K562 (cell line): ENCODE measurements around the gene CD248. TPM values are rescaled to one million over a fixed set of nuclear protein-coding genes. Genes with fewer than 3 reads are reported as not detected.
A peak's percentile ranks its signal among the peaks of the same experiment; 100 is the strongest.

Source experiments
- CHCHD3 ChIP-seq: fragments of 250-450 bp; sonication (Bioruptor Pico); IDR thresholded peaks from 2 replicates; pipeline ENCODE4 v2.1.2; 2022; ENCODE audit warnings: mild to moderate bottlenecking
- CREB3 ChIP-seq: fragments of 450-650 bp; conservative IDR thresholded peaks from 2 replicates; pipeline ENCODE4 v1.6.1; 2016; ENCODE audit warnings: missing genetic modification characterization, low read depth, mild to moderate bottlenecking, missing compliant biosample characterization, moderate library complexity
- ELK1 ChIP-seq: sonication (generic); formaldehyde crosslinking; IDR thresholded peaks from 2 replicates; pipeline ENCODE4 v1.8.1; 2022; ENCODE audit warnings: missing genetic modification reagents
- MAZ ChIP-seq, 2 experiments: fragments of 450-650 bp in 1 of 2; sonication (generic) in 1 of 2; formaldehyde crosslinking; IDR thresholded peaks in 1 of 2; conservative IDR thresholded peaks in 1 of 2; 2 replicates each; pipeline versions ENCODE4 v1.4.0 to v1.5.0; 2020; ENCODE audit warnings: mild to moderate bottlenecking in 1 of 2, missing genetic modification reagents in 1 of 2
- MEF2D ChIP-seq: conservative IDR thresholded peaks from 2 replicates; pipeline ENCODE4 v1.6.1; 2016; ENCODE audit warnings: low read depth, missing genetic modification characterization, missing compliant biosample characterization
- MIER1 ChIP-seq: fragments of 450-650 bp; IDR thresholded peaks from 2 replicates; pipeline ENCODE4 v1.6.1; 2016; ENCODE audit warnings: antibody characterized with exemption, mild to moderate bottlenecking, low read depth
- PHF20 ChIP-seq: fragments of 450-650 bp; IDR thresholded peaks from 2 replicates; pipeline ENCODE4 v1.6.1; 2018; ENCODE audit not compliant: partially characterized antibody
- POLR2AphosphoS2 ChIP-seq: IDR thresholded peaks from 2 replicates; pipeline ENCODE4 v1.6.1; 2012; ENCODE audit warnings: low read length, improper control_type of control experiment
- RAD21 ChIP-seq, 2 experiments: fragments of 250-450 bp in 1 of 2; fragments of 450-650 bp in 1 of 2; sonication (Bioruptor Pico) in 1 of 2; formaldehyde crosslinking in 1 of 2; IDR thresholded peaks in 1 of 2; conservative IDR thresholded peaks in 1 of 2; 2 replicates each; pipeline versions ENCODE4 v1.4.0 to v1.8.0; 2020 to 2022; ENCODE audit warnings: mild to moderate bottlenecking in 2 of 2, moderate library complexity in 1 of 2
- YBX1 ChIP-seq: fragments of 450-650 bp; IDR thresholded peaks from 2 replicates; pipeline ENCODE4 v1.7.1; 2016; ENCODE audit warnings: mild to moderate bottlenecking
- ZC3H8 ChIP-seq: fragments of 450-650 bp; IDR thresholded peaks from 2 replicates; pipeline ENCODE4 v1.6.1; 2017
- ZNF143 ChIP-seq: sonication (generic); formaldehyde crosslinking; IDR thresholded peaks from 2 replicates; pipeline ENCODE4 v1.9.0; 2022; ENCODE audit warnings: mild to moderate bottlenecking, missing genetic modification reagents
- polyA plus RNA-seq, 8 experiments: library from polyadenylated mRNA; depleted of rRNA in 4 of 8; stranded (reverse) in 5 of 8; unstranded in 3 of 8; fragments of >200 nt; fragmentation: Nextera tagmentation in 2 of 8; fragmentation: Illumina TruSeq in 1 of 8; extraction: Ambion mirVana in 2 of 8; extraction: Trizol in 1 of 8; gene quantifications; 2 replicates each; pipeline versions ENCODE4 v1.2.1 to v1.2.3, GENCODE V29; 2011 to 2014; ENCODE audit warnings: inconsistent platforms in 1 of 8, missing spikeins in 1 of 8
- total RNA-seq, 7 experiments: library from RNA; depleted of rRNA in 6 of 7; stranded (reverse); fragments of >200 nt in 6 of 7; fragmentation: Illumina TruSeq in 2 of 7; extraction: Trizol in 2 of 7; gene quantifications; 2 replicates each; pipeline versions ENCODE4 v1.2.1 to v1.2.3, GENCODE V29; 2011 to 2021; ENCODE audit warnings: low replicate concordance in 1 of 7
- TF ChIP-seq, protein P1 (sequence below): fragments of 450-650 bp; IDR thresholded peaks from 2 replicates; pipeline ENCODE4 v1.6.1; 2018; ENCODE audit not compliant: partially characterized antibody
- TF ChIP-seq, protein P2 (sequence below): fragments of 450-650 bp; IDR thresholded peaks from 2 replicates; pipeline ENCODE4 v1.6.1; 2017; ENCODE audit warnings: antibody characterized with exemption
- TF ChIP-seq, protein P3 (sequence below): conservative IDR thresholded peaks from 2 replicates; pipeline ENCODE4 v1.6.1; 2011; ENCODE audit warnings: low read depth, mild to moderate bottlenecking, low read length; ENCODE audit not compliant: control insufficient read depth

The CD248 gene
- total and polyA plus RNA-seq, 9 of the 15 experiments (the other 6 are each of a cell fraction or from before 2014, with no cell fraction given): 0.09 TPM; not detected in 8

GRCh38 chr11:66311965-66312548 is 4.8 kb downstream of the CD248 start (continued):
- no peak for TF ChIP-seq POLR2AphosphoS2
- TF ChIP-seq YBX1: no peak
- TF ChIP-seq RAD21 (CRISPR knock-in tag; conservative IDR thresholded peaks at IDR 0.05 in 1 of 2, IDR thresholded peaks at IDR 0.05 in 1 of 2): peak; percentile 99
- TF ChIP-seq ZC3H8: no peak
- no peak for TF ChIP-seq CHCHD3 (CRISPR knock-in tag)
- TF ChIP-seq CREB3 (tag): no peak
- TF ChIP-seq, protein P1, sequence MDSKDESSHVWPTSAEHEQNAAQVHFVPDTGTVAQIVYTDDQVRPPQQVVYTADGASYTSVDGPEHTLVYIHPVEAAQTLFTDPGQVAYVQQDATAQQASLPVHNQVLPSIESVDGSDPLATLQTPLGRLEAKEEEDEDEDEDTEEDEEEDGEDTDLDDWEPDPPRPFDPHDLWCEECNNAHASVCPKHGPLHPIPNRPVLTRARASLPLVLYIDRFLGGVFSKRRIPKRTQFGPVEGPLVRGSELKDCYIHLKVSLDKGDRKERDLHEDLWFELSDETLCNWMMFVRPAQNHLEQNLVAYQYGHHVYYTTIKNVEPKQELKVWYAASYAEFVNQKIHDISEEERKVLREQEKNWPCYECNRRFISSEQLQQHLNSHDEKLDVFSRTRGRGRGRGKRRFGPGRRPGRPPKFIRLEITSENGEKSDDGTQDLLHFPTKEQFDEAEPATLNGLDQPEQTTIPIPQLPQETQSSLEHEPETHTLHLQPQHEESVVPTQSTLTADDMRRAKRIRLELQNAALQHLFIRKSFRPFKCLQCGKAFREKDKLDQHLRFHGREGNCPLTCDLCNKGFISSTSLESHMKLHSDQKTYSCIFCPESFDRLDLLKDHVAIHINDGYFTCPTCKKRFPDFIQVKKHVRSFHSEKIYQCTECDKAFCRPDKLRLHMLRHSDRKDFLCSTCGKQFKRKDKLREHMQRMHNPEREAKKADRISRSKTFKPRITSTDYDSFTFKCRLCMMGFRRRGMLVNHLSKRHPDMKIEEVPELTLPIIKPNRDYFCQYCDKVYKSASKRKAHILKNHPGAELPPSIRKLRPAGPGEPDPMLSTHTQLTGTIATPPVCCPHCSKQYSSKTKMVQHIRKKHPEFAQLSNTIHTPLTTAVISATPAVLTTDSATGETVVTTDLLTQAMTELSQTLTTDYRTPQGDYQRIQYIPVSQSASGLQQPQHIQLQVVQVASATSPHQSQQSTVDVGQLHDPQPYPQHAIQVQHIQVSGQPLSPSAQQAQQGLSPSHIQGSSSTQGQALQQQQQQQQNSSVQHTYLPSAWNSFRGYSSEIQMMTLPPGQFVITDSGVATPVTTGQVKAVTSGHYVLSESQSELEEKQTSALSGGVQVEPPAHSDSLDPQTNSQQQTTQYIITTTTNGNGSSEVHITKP: no peak
- TF ChIP-seq ELK1: no peak
- no peak for TF ChIP-seq ZNF143 (CRISPR knock-in tag)
- TF ChIP-seq PHF20: peak; percentile 67
- TF ChIP-seq MIER1: peak; percentile 37; the same call in 1 of the 2 replicates
- no peak for TF ChIP-seq MEF2D (tag)
- TF ChIP-seq, protein P2, sequence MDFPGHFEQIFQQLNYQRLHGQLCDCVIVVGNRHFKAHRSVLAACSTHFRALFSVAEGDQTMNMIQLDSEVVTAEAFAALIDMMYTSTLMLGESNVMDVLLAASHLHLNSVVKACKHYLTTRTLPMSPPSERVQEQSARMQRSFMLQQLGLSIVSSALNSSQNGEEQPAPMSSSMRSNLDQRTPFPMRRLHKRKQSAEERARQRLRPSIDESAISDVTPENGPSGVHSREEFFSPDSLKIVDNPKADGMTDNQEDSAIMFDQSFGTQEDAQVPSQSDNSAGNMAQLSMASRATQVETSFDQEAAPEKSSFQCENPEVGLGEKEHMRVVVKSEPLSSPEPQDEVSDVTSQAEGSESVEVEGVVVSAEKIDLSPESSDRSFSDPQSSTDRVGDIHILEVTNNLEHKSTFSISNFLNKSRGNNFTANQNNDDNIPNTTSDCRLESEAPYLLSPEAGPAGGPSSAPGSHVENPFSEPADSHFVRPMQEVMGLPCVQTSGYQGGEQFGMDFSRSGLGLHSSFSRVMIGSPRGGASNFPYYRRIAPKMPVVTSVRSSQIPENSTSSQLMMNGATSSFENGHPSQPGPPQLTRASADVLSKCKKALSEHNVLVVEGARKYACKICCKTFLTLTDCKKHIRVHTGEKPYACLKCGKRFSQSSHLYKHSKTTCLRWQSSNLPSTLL: no peak
- peak in 1 of 2 experiments; percentile 78; a peak in 3 of 4 replicates for TF ChIP-seq MAZ (CRISPR knock-in tag; conservative IDR thresholded peaks at IDR 0.05 in 1 of 2, IDR thresholded peaks at IDR 0.05 in 1 of 2)
- TF ChIP-seq, protein P3, sequence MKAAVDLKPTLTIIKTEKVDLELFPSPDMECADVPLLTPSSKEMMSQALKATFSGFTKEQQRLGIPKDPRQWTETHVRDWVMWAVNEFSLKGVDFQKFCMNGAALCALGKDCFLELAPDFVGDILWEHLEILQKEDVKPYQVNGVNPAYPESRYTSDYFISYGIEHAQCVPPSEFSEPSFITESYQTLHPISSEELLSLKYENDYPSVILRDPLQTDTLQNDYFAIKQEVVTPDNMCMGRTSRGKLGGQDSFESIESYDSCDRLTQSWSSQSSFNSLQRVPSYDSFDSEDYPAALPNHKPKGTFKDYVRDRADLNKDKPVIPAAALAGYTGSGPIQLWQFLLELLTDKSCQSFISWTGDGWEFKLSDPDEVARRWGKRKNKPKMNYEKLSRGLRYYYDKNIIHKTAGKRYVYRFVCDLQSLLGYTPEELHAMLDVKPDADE: no peak
